GM19240 (cell line): ENCODE results near the gene SFI1.
"Not testable (repeated sequence)": the region's sequence is repeated elsewhere in the genome, so short reads cannot be mapped to it uniquely, and the experiment has no call there.

Source experiments
- DNase-seq: peaks from one replicate; pipeline ENCODE4 v3.0.0; 2011; ENCODE audit warnings: low spot score; ENCODE audit not compliant: insufficient read length

Gene SFI1

GRCh38 chr22:31588970-31589675 lies 92.8 kb downstream of the SFI1 start:
- DNase-seq = no peak

DNA sequence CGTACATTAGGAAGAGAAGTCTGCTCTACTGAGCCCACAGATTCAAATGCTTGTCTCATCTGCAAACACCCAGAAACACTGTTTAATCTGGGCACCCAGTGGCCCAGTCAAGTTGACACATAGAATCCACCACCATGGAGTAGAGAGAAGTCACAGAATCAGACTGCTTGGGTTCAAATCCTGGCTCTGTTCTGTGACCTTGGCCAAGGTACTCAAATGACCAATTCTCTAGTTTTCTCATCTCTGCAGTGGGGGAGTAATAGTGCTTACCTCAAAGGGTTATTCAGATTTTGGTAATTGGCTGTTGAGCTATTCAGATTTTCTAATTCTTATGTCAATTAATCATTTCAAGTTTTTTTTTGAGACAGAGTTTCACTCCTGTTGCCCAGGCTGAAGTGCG lies 93.8 kb downstream of the SFI1 start:
- not testable (repeated sequence) for DNase-seq

GRCh38 chr22:31595271-31595670 lies 98.9 kb downstream of the SFI1 start:
- DNase-seq = no peak

GRCh38 chr22:31602259-31602952 lies 106.1 kb downstream of the SFI1 start:
- DNase-seq = no peak

DNA sequence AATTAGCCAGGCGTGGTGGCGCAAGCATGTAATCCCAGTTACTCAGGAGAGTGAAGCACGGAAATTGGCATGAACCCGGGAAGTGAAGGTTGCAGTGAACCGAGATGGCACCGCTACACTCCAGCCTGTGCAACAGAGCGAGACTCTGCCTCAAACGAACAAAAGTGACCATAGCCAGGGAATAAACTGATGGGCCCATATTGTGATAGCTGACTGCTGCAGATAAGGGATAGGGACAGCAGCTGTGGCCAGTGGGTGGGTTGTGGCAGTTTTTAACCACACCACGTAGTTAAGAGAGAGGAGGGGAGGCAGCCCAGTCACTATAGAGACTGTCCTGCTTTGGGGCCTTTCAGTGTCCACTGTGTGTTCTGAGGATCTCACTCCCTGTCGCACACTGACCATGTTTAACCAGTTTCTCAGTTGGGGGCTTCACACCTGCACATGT lies 106.8 kb downstream of the SFI1 start:
- DNase-seq = no peak

DNA sequence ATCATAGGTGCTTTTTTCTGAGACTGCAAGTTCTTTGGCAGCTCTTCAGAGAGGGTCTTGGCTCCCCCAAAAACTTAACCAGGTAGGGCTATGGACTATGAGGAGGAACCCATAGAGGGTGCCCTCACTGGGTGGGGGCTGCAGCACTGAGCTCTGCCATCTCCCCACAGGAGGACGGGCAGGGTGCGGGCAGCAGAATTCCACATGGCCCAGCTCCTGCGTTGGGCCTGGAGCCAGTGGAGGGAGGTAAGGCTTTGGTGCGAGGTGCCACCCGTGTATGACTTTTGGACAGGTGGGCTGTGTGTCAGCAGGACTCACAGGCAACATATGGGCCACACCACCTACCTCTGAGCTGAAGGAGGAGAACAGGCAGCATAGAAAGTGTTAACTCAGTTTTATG lies 107.2 kb downstream of the SFI1 start:
- no peak for DNase-seq

GRCh38 chr22:31604137-31604705 lies 107.9 kb downstream of the SFI1 start:
- DNase-seq = no peak

- no peak for DNase-seq
These were observed 108.7 kb downstream of the SFI1 start for GRCh38 chr22:31604746-31605705.

- no peak for DNase-seq
These were observed 109.7 kb downstream of the SFI1 start for GRCh38 chr22:31605851-31606585.

GRCh38 chr22:31607696-31608095 lies 111.4 kb downstream of the SFI1 start:
- no peak for DNase-seq

GRCh38 chr22:31609716-31610115 lies 113.4 kb downstream of the SFI1 start:
- DNase-seq = no peak

DNA sequence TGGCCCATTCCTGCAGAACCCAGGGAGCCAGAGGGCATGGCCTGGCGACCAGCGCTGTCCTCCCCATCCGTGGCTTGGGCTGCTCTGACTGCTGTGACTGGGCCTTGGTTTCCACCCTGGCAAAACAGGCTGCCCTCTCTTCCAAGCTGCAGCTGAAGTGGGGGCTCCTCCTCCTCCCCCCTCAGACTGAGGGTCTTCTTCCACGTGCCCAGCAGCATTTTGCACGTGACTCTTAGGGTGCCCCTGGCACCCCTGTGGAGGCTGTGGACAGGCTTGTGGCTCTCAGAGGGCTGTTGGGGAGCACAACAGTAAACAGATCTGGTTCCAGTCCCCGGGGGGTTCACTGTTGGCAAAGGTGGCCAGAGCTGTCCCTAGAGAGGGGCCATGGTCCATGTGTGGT lies 114.3 kb downstream of the SFI1 start:
- DNase-seq = no peak

GRCh38 chr22:31611061-31611760 lies 114.9 kb downstream of the SFI1 start:
- DNase-seq = no peak

- no peak for DNase-seq
These were observed 116.6 kb downstream of the SFI1 start for GRCh38 chr22:31612891-31613285.

DNA sequence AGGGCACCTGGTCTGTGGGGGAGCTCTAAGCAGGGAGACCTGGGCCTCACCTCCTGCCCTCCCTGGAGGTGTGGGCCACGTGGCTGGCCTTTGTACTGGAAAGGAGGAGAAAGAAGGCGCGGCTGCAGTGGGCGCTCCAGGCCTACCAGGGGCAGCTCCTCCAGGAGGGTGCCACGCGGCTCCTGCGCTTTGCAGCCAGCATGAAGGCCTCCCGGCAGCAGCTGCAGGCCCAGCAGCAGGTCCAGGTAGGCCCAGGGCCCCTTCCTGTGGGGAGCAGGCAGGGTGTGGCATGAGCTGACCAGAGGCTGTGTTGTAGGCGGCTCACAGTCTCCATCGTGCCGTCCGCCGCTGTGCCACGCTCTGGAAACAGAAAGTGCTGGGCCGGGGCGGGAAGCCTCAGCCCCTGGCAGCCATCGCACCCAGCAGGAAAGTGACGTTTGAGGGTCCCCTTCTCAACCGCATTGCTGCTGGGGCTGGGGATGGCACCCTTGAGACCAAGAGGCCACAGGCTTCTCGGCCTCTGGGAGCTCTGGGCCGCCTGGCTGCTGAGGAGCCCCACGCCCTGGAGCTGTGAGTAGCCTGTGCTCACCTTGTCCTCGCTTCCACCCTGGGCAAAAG lies 117.1 kb downstream of the SFI1 start:
- DNase-seq = no peak

DNA sequence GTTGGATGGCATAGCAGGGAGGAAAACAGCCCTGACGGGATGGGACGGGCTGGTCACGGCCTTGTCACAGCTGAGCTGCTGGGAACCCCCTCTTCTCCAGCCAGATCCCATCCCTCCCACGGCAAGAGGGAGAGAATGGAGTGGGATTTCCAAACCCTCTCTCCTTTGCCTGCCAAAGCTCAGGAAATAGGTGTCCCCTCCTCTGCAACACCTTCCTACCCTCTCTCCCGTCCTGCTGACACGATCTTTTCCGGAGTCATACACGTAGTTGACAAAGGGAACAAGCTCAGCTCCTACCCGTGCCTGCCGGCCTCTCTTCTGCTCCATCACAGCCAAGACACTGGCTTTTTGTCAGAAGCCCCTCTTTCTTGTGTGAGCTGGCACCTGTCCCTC lies 117.6 kb downstream of the SFI1 start:
- no peak for DNase-seq

DNA sequence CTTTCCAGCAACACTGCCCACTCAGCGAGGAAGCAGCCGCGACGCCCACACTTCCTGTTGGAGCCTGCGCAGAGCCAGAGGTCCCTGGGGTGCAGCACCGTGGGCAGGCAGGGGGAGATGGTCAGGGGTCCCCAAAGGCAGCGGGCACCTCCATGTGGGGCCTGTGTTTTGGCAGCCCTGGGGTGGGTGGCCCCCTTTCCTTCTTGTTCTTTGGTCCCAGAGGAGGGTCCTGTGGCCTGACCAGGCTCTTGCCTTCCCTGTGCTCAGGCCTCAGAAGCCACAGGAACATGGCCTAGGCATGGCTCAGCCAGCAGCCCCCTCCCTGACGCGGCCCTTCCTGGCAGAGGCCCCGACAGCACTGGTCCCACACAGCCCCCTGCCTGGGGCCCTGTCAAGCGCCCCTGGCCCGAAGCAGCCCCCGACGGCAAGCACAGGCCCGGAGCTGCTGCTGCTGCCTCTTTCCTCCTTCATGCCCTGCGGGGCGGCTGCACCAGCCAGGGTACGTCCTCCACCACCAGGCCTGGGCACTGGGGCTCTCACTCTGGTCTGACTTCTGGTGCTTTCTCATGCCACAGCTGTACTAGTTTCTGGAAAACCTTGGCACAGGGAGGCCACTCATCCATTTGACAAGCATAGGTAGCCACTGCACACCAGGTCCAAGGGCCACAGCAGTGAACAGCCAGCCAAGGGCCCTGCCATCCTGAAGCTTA lies 118.6 kb downstream of the SFI1 start:
- no peak for DNase-seq

DNA sequence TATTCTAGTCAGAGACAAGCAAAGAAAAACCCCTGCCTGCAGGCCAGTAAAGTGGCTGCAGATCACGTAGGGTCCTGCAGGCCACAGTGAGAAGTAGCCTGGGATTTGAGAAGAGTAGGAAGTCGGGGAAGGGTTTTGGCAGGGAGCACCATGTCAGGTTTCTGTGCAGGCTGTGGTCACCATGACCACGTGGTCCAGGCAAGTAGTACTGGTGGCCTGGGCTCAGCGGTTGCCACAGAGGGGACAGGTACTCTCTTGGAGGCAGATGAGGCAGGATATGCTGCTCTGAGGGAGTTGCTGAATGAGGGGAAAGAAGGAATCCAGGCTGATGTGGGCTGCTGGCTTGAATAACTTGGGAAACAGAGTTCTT lies 119.1 kb downstream of the SFI1 start:
- no peak for DNase-seq

DNA sequence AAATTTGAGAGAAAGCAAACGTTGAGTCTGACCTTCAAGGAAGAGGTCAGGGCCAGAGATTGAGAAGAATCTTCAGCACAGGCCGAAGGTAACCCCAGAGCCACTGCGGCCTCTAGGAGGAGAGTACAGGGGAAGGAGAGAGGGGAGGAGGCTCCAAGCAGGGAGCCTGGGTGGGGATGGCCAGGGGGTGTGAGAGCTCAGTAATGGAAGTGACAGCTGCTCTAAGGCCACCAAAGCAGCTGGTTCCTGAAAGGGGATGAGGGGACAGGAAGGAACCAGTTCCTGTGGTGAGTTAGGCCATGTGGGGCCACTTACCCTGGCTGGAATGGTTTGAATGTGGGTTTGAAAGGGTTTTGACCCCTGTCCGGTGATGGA lies 119.6 kb downstream of the SFI1 start:
- DNase-seq = no peak
